GM19328 (cell line): Measurements from ENCODE around the gene CTNNA1.
"Not testable (repeated sequence)": the region's sequence is repeated elsewhere in the genome, so short reads cannot be mapped to it uniquely, and the experiment has no call there.

Experiments
- ATAC-seq: cut with Tn5 transposase; IDR thresholded peaks from one replicate; pipeline ENCODE4 v1.9.1; 2021; ENCODE audit warnings: mild to moderate bottlenecking, moderate library complexity; ENCODE audit not compliant: unreplicated experiment

CTNNA1 gene

DNA sequence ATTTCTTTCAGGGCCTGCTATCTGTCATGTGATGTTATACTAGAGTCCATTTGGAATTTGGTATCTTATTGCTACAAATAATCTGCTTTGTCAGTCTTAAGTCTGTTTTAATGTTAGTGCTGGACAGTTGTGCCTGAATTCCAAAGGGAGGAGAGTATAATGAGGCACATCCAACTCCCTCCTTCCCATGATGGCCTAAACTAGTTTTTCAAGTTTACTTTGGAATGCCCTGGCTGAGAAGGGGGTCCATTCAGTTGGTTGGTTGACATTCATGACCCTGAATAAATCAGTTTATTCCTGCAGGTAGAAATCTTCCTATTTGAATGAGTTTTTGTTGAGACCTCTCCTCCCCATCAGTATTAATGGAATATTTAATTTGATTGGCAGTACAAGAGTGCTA, 131.3 kb downstream of the CTNNA1 start:
- ATAC-seq: no peak

DNA sequence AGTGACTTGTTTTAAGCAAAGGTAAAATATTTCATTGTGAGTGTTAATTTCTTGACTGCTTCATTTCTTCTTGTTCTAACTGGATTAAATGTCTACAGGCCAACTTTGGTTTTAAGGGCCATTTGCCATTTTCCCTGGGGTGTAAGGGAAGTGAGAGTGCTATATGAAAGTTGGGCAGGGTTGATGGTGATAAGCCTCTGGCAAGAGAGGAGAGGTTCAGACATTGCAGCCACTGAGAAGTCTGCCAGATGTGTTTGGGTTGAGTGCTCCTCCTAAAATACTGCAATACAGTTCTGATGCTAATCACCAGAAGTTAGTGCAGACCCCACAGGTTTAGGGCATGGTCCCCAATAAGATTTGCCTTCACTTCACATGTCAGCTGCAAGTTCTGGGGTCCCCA, 136.8 kb downstream of the CTNNA1 start:
- no peak for ATAC-seq

- ATAC-seq: no peak
Observed at GRCh38 chr5:138890644-138891043, 137.4 kb downstream of the CTNNA1 start.

GRCh38 chr5:138895918-138896317, 142.7 kb downstream of the CTNNA1 start:
- ATAC-seq: no peak

DNA sequence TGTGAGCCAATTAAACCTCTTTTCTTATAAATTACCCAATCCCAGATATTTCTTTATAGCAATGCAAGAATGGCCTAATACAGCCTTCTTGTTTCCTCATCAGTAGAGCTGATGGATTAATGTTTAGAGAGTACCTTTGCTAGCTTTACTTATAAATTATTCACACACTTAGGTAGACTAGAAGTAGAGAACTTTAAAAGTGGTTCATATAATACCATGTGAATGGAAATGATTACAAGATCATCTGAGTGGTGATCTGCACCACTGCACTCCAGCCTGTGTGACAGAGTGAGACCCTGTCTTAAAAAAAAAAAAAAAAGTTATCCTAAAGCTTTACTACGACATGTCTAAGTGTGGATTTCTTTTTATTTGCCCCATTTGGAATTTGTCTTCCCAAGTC, 145.1 kb downstream of the CTNNA1 start:
- no peak for ATAC-seq

DNA sequence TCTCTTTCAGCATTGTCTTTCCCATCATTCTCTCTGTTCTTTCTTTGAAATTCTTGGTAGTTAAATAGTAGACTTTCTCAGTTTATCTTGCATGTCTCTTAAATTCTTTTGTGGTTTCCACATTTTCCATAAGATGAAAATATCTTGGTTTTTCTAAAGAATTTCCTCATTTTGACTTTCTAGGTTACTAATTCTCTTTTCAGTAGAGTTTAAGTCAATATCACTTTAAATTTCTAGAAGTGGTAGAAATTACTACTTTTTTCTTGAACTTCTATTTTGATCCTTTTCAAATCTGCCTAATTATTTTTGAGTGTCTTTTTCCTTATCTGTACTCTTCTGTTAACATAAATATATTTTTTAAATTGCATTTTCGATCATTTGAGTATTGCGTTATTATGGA, 145.5 kb downstream of the CTNNA1 start:
- ATAC-seq: no peak

DNA sequence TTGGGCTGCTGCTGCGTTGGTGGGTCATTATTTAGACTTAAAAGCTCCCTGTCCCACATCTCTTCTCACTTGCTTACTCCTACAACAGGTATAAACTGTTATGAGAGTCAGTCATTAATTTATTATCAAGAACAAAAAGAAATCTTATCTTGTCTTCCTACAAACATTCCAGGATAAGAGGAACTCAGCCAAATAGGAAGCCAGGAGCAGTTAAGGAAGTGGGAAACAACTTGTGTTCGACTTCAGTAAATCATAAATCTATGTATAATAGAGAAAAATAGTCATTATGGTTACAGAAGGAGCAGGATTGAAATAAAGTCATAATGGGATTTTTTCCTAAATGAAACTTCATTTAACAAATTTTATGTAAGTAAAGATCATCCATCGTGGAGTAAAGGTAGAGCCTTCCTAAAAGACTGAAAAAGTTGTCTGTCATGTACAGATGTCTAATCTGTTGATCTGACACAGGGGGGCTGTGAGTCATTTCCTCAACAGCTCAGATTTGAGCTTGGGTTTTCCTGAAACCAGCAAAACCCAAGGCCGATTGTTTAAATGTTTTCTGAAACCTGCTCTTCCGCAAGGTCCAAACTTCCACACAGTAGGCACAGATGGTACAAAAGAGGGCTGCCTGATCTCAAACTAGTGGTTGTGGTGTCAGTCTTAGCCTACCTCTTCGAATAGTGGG, 147.2 kb downstream of the CTNNA1 start:
- no peak for ATAC-seq

DNA sequence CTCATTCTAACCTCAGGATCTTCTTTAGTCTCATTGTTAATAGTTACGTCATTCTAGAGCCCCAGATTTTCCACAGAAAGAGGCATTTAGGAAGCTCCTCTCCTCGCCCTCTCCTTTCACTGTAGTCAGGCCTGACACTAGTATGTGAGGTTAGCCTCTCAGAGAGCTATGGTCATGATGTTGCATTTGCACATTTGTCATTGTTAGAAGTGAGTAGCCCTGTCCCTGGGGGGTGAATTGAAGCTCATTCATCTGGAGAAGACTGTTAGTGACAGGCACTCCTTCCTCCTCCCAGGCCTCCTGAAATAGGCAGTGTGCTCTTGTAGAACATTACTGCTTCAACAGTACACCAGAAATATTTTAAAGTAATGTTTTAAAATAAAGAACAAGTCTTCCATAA, 148.5 kb downstream of the CTNNA1 start:
- no peak for ATAC-seq

DNA sequence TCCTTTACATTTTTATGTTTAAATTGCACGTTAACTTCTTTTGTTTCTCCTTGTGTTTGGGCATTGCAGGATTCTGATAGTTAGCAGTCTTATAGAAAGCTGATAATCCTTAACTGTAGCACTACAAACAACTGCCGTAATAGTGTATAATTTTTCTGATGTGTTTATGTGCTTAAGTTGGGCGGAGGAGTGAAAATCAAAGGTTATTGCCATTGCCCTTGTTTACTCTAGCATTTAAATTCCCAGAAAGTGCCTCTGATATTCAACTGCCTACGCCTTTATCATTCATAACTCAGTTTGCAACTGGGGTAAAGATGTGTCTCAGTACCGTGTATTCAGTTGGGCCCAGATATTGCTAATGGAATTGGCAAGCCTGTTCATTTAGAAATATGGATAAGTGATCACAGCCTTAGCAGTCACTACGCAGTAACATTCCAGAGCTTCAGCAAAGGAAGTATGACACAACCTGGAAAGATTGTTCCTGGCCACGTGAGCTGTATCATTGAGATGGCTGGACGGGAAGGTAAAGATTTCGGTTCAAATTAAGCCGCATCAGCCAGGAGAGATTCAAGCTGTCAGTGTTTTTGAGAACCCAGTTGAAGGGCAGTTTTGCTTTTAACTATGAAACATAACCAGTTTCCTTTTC, 150.0 kb downstream of the CTNNA1 start:
- no peak for ATAC-seq

DNA sequence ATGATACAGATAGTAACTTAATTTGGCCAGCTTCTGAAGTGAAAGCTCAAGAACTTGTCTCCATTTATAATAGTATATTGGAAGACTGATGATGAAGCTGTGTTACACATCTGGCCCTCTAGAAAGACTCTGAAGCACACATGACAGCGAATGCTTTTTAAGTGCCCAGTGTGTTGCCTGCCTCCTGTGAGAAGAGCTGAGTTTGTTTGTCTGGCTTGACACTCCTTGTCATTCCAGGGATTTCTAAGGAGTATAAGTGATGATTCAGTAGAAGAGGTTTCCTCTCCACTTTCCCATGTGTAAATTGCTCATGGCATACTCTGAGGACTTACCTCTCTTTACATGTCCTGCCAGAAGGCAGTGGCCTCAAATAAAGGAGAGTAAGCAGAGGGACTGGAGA, 152.3 kb downstream of the CTNNA1 start:
- no peak for ATAC-seq

GRCh38 chr5:138909734-138910133, 156.5 kb downstream of the CTNNA1 start:
- no peak for ATAC-seq

- no peak for ATAC-seq
Observed at GRCh38 chr5:138910546-138911185, 157.4 kb downstream of the CTNNA1 start.

DNA sequence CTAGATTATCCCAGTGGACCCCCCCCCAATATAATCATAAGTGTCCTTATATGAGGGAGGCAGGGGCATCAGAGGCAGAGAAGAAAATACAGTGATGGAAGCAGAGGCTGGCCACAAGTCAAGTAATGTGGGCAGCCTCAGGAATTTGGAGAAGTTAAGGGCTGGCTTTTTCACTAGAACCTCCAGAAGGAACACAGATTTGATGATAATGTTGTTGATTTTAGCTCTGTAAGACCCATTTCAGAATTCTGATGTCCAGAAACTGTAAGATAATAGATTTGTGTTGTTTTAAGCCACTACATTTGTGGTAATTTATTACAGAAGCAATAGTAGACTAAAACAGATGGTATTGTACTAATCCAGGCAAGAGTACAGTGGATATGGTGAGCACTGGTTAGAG, 158.2 kb downstream of the CTNNA1 start:
- ATAC-seq: no peak

GRCh38 chr5:138912093-138912492, 158.9 kb downstream of the CTNNA1 start:
- no peak for ATAC-seq

DNA sequence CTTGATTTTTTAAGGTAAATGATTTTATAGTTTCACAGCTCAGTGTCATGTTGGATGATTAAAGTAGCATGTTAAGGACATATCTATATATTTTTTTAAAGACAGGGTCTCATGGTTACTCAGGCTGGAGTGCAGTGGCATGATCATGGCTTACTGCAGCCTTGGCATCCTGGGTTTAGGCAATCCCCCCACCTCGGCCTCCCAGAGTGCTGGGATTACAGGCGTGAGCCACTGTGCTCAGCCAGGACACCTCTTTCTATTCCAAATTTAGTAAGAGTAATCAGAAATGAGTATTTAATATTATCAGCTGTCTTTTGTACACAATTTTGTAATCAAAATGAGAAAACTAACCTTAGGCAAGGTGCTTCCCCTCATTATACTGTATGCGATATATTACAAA, 160.5 kb downstream of the CTNNA1 start:
- ATAC-seq: no peak

DNA sequence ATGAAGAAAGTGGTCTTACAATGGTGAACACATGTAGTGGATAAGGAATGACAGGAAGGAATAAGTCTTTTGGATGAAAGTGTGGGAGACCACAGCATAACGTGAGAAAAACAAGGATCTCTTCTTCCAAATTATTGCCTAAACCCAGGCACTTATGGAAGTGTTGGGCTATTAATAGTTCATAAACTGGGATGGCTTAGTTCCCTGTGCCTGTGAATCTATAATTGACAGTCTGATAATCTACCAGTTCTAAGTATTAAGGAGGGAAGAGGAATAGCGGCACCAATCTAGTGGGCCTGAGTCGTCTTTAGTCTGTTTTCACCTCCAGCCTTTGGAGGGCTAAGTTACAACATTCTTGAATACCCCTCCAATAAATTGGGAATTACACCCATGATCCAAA, 161.1 kb downstream of the CTNNA1 start:
- no peak for ATAC-seq

- ATAC-seq: no peak
Observed at GRCh38 chr5:138918686-138919085, 165.5 kb downstream of the CTNNA1 start.

DNA sequence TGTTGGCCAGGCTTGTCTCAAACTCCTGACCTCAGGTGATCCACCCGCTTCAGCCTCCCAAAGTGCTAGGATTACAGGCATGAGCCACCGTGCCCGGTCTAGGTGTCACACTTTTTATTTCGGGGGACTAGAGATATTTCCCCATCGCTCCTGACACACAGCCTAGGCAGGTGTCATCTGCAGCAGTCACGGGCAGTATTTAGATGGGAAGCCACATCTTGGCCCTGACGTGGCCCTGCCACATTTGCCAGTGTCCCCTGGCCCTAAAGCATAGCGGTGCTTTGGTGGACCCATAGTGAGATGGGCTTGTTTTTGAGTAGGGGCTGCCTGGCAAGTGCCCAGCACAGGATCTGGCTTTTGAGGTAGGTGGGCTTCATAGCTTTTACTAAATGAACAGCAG, 167.0 kb downstream of the CTNNA1 start:
- no peak for ATAC-seq

DNA sequence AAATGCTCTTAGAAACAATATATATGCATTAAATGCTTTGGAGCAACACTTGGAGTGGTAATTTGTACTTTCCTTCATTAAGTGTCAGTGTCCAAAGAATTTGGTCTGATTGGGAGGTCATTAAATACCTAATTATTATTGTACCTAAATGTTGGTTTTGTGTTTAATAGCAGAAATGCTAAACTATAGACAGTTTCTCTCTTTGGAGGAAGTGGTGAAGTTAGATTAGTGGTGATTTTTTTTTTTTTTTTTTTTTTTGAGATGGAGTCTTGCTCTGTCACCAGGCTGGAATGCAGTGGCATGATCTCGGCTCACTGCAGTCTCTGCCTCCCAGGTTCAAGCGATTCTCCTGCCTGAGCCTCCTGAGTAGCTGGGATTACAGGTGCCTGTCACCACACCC, 168.1 kb downstream of the CTNNA1 start:
- not testable (repeated sequence) for ATAC-seq

DNA sequence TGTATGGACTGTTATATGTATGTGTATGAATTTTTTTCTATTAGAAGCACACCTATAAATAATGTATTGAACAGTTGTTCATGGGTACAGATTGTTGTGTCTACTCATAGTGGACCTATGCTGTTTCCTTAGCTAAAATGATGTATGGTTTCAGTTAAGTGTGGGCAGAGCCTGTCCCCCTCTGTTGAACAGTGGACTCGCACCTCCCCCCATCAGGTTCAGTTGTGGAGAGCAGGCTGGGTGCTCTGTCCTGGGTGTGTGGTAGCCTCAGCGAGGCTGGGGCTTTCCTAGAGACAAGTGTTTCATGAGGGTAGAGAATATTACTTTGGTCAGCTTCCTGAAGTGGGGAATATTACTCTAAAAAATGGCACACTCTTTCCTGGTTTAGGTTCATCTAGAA, 169.3 kb downstream of the CTNNA1 start:
- ATAC-seq: no peak

GRCh38 chr5:138925090-138925635, 171.9 kb downstream of the CTNNA1 start:
- ATAC-seq: no peak

DNA sequence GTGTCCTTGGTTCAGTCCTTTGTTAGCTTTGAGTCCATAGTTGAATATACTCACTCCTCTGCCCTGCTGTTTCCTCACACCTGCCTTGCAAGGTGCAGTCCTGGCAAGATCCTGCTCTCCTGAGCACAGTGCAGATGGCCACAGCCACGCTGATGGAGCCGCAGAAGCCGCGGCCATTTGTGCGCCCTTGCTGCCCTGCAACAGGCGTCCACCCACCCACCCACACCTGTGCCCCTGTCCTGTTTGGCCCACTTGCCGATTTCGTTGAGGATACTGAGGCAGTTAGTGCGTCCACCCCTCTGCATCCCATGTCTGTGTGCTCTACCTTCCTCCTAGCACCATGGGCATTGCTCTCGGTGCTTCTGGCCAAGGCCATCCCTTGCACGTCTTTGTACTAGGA, 173.0 kb downstream of the CTNNA1 start:
- ATAC-seq: no peak
